MCF 10A (cell line): ENCODE measurements around the gene SIPA1. TPM values are rescaled to one million over a fixed set of nuclear protein-coding genes. Genes with fewer than 3 reads are reported as not detected.

Experiments
- BruUV-seq: library from RNA; stranded (reverse); fragments of 400-500 nt; replicated peaks from 2 replicates; lab custom pipeline; 2021; lab: Mats Ljungman, UMichigan
- CTCF ChIA-PET: fragments of 300-600 bp; sonication (Branson Sonifier 250); formaldehyde crosslinking; extraction: SDS; loops from one replicate; lab custom pipeline; 2021; ENCODE audit warnings: antibody characterized with exemption, inconsistent platforms; lab: Yijun Ruan, JAX
- POLR2A ChIA-PET: fragments of 300-600, 350-650 bp; sonication (Branson Sonifier 250); formaldehyde crosslinking; extraction: SDS; loops from one replicate; lab custom pipeline; 2020; ENCODE audit warnings: antibody characterized with exemption, inconsistent platforms; lab: Yijun Ruan, JAX
- DNase-seq: peaks from one replicate; pipeline ENCODE4 v3.0.0-alpha.2; 2018; ENCODE audit not compliant: unreplicated experiment
- H3K27ac Mint-ChIP-seq: one replicate; pipeline ENCODE4 v1.8.0; 2022; ENCODE audit warnings: mild to moderate bottlenecking, low read depth, mixed read lengths; ENCODE audit not compliant: unreplicated experiment
- H3K27me3 Mint-ChIP-seq: one replicate; pipeline ENCODE4 v1.8.0; 2022; ENCODE audit warnings: mixed read lengths; ENCODE audit not compliant: insufficient read depth, unreplicated experiment
- H3K36me3 Mint-ChIP-seq: one replicate; pipeline ENCODE4 v1.8.0; 2022; ENCODE audit warnings: mild to moderate bottlenecking, moderate library complexity, mixed read lengths; ENCODE audit not compliant: insufficient read depth, unreplicated experiment
- H3K4me1 Mint-ChIP-seq: one replicate; pipeline ENCODE4 v1.8.0; 2022; ENCODE audit warnings: mixed read lengths; ENCODE audit not compliant: insufficient read depth, unreplicated experiment
- H3K4me3 Mint-ChIP-seq: one replicate; pipeline ENCODE4 v1.8.0; 2022; ENCODE audit warnings: mild to moderate bottlenecking, moderate library complexity, mixed read lengths; ENCODE audit not compliant: unreplicated experiment
- H3K9me3 Mint-ChIP-seq: one replicate; pipeline ENCODE4 v1.8.0; 2022; ENCODE audit warnings: mixed read lengths; ENCODE audit not compliant: unreplicated experiment
- intact Hi-C: fragments of 100-400 bp; cut with micrococcal nuclease; formaldehyde crosslinking; loops from 2 replicates; pipeline ENCODE4 v1.14.1; 2022
- total RNA-seq: library from RNA; stranded (reverse); gene quantifications from 2 replicates; pipeline ENCODE4 v1.2.3, GENCODE V29; 2022
- TF ChIP-seq, protein P1 (sequence below): fragments of 200-600 bp; IDR thresholded peaks from one replicate; pipeline ENCODE4 v1.8.0; 2022; ENCODE audit warnings: antibody characterized with exemption, mild to moderate bottlenecking; ENCODE audit not compliant: unreplicated experiment

The SIPA1 gene
- total RNA-seq, 1 experiment from 2014 or later: 4.9 TPM

GRCh38 chr11:65623177-65623576 is 14.7 kb upstream of the SIPA1 start:
- ChIA-PET POLR2A (interaction anchor here (0.6 to 1.6 kb wide), 5 partner anchors 10 to 349 kb away, joined by 3 to 7 read pairs (median 3); partner anchors contain the start of genes RELA and SIPA1), CTCF (interaction anchor here (0.6 to 1.2 kb wide), 3 partner anchors 20 to 28 kb away, joined by 3 read pairs; no protein-coding TSS in a partner anchor)
- H3K4me1 Mint-ChIP-seq: no peaks in the 10 kb centered on the region
- no peaks in the 10 kb centered on the region for H3K27me3 Mint-ChIP-seq
- no peak for DNase-seq
- TF ChIP-seq, protein P1, sequence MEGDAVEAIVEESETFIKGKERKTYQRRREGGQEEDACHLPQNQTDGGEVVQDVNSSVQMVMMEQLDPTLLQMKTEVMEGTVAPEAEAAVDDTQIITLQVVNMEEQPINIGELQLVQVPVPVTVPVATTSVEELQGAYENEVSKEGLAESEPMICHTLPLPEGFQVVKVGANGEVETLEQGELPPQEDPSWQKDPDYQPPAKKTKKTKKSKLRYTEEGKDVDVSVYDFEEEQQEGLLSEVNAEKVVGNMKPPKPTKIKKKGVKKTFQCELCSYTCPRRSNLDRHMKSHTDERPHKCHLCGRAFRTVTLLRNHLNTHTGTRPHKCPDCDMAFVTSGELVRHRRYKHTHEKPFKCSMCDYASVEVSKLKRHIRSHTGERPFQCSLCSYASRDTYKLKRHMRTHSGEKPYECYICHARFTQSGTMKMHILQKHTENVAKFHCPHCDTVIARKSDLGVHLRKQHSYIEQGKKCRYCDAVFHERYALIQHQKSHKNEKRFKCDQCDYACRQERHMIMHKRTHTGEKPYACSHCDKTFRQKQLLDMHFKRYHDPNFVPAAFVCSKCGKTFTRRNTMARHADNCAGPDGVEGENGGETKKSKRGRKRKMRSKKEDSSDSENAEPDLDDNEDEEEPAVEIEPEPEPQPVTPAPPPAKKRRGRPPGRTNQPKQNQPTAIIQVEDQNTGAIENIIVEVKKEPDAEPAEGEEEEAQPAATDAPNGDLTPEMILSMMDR: no peak
- H3K4me3 Mint-ChIP-seq: no peak overlapping the region
- BruUV-seq: no TSS peak
- no peaks in the 10 kb centered on the region for H3K9me3 Mint-ChIP-seq
- no peak overlapping the region for H3K27ac Mint-ChIP-seq
- intact Hi-C loops: no loop called here
- peaks cover 40% of the 10 kb centered on the region for H3K36me3 Mint-ChIP-seq

GRCh38 chr11:65623852-65624616 is 13.9 kb upstream of the SIPA1 start:
- H3K36me3 Mint-ChIP-seq: peaks cover 40% of the 10 kb centered on the region
- POLR2A ChIA-PET: interaction anchor here (1.5 to 1.6 kb wide), 3 partner anchors 9 to 39 kb away, joined by 3 to 7 read pairs (median 6); partner anchors contain the start of genes RELA and SIPA1
- no peaks in the 10 kb centered on the region for H3K4me1 Mint-ChIP-seq
- DNase-seq: no peak
- intact Hi-C loops: no loop called here
- H3K27me3 Mint-ChIP-seq: no peaks in the 10 kb centered on the region
- H3K4me3 Mint-ChIP-seq: no peak overlapping the region
- BruUV-seq: no TSS peak
- CTCF ChIA-PET: interaction anchor here (0.7 to 1.2 kb wide), 2 partner anchors 27 to 272 kb away, joined by 3 read pairs; no protein-coding TSS in a partner anchor
- TF ChIP-seq, protein P1: no peak
- H3K27ac Mint-ChIP-seq: no peak overlapping the region
- H3K9me3 Mint-ChIP-seq: no peaks in the 10 kb centered on the region

DNA sequence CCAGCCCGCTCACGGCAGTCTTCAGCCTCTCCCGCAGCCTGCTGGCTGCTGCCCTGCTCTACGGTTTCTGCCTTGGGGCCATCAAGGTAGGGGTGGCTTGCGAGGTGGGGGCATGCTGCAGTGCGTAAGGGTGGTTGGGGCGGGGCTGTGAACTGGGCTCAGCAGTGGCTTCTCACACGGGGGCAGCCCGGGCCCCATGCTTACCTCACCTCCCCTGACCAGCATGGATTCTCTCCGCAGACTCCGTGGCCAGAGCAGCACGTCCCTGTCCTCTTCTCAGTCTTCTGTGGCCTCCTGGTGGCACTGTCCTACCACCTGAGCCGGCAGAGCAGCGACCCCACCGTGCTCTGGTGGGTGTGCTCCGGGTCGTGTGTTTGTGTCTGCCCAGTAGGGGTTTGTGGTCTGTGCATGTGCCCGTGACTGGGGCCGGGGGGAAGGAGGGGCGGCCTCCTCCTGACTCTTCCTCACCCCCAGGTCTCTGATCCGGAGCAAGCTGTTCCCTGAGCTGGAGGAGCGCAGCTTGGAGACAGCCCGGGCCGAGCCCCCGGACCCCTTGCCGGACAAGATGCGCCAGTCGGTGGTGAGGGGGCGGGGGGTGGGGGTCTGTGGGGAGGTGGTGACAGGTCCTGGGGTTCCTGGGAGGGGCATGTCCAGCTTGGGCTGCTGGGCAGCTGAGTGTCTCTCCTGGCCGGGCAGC is 12.8 kb upstream of the SIPA1 start:
- ChIA-PET CTCF (interaction anchor here (0.6 to 0.9 kb wide), 2 partner anchors 34 to 286 kb away, joined by 3 to 4 read pairs; no protein-coding TSS in a partner anchor), POLR2A (interaction anchor here (0.8 kb wide), 1 partner anchor 10 kb away, joined by 4 read pairs; the partner anchor contains the start of gene PCNX3)
- peaks cover 39% of the 10 kb centered on the region for H3K36me3 Mint-ChIP-seq
- intact Hi-C loops: no loop called here
- H3K9me3 Mint-ChIP-seq: no peaks in the 10 kb centered on the region
- no peaks in the 10 kb centered on the region for H3K4me1 Mint-ChIP-seq
- no peak overlapping the region for H3K4me3 Mint-ChIP-seq
- TF ChIP-seq, protein P1: no peak
- no peaks in the 10 kb centered on the region for H3K27me3 Mint-ChIP-seq
- DNase-seq: no peak
- no peak overlapping the region for H3K27ac Mint-ChIP-seq
- no TSS peak for BruUV-seq
